ENCODE measurements around the gene SPSB2. TPM values are rescaled to one million over a fixed set of nuclear protein-coding genes. Genes with fewer than 3 reads are reported as not detected.

Gene SPSB2
- total and polyA plus RNA-seq, 12 donors: 2.5 to 24.5 (median 16.0) TPM

- H3K9me3 ChIP-seq (replicated peaks in 1 of 3): no peaks in the 10 kb centered on the region
- peaks cover 0 to 9% of the 10 kb centered on the region in 2 donors for H3K36me3 ChIP-seq (replicated peaks in 1 of 2)
- H3K4me1 ChIP-seq (replicated peaks in 1 of 2): peaks cover 3 to 18% of the 10 kb centered on the region in 2 donors
- no peak overlapping the region for H3K4me3 ChIP-seq
- H3K27ac ChIP-seq: no peak overlapping the region
- DNase-seq: no peak
- 82 to 87% (median 85%) methylated on average over 12 of the region's 12 CpGs for WGBS, 4 donors
- H3K27me3 ChIP-seq: no peaks in the 10 kb centered on the region
- intact Hi-C loops (cut with DNase I): no loop called here
- TF ChIP-seq CTCF (IDR thresholded peaks at IDR 0.05) (no peak), POLR2A (IDR thresholded peaks at IDR 0.05) (no peak)
These were observed 41.6 kb downstream of the SPSB2 start for GRCh38 chr12:6831450-6831995.

- Histone ChIP-seq H3K9me3 (replicated peaks in 1 of 3) (no peaks in the 10 kb centered on the region), H3K4me1 (replicated peaks in 1 of 2) (peaks cover 3 to 18% of the 10 kb centered on the region in 2 donors), H3K36me3 (replicated peaks in 1 of 2) (peaks cover 0 to 9% of the 10 kb centered on the region in 2 donors), H3K27me3 (no peaks in the 10 kb centered on the region), H3K4me3 (no peak overlapping the region), H3K27ac (no peak overlapping the region)
- TF ChIP-seq POLR2A (IDR thresholded peaks at IDR 0.05): no peak
- TF ChIP-seq CTCF (IDR thresholded peaks at IDR 0.05): no peak
- WGBS, 4 donors: 85 to 92% (median 87%) methylated on average over 5 to 6 of the region's 6 CpGs
- DNase-seq: no peak
- intact Hi-C loops (cut with DNase I): no loop called here
These were observed 42.1 kb downstream of the SPSB2 start for GRCh38 chr12:6830999-6831398.

GRCh38 chr12:6830286-6830890 lies 42.7 kb downstream of the SPSB2 start:
- H3K27me3 ChIP-seq: no peaks in the 10 kb centered on the region
- WGBS, 4 donors: 83 to 96% (median 86%) methylated on average over 4 to 11 of the region's 11 CpGs
- TF ChIP-seq POLR2A (IDR thresholded peaks at IDR 0.05) (no peak), CTCF (IDR thresholded peaks at IDR 0.05) (no peak)
- intact Hi-C loops (cut with DNase I): no loop called here
- no peak overlapping the region for H3K27ac ChIP-seq
- H3K9me3 ChIP-seq (replicated peaks in 1 of 3): no peaks in the 10 kb centered on the region
- no peak for DNase-seq
- H3K36me3 ChIP-seq (replicated peaks in 1 of 2): peaks cover 0 to 9% of the 10 kb centered on the region in 2 donors
- no peak overlapping the region for H3K4me3 ChIP-seq
- peaks cover 3 to 18% of the 10 kb centered on the region in 2 donors for H3K4me1 ChIP-seq (replicated peaks in 1 of 2)

- 56 to 69% (median 64%) methylated on average over 12 to 19 of the region's 19 CpGs for WGBS, 4 donors
- H3K27ac ChIP-seq: peak overlapping the region in 3 of 5 donors; percentile 16 to 82 (median 75)
- TF ChIP-seq CTCF (IDR thresholded peaks at IDR 0.05) (no peak), POLR2A (IDR thresholded peaks at IDR 0.05) (no peak)
- H3K9me3 ChIP-seq (replicated peaks in 1 of 3): no peaks in the 10 kb centered on the region
- H3K4me3 ChIP-seq: peak overlapping the region in 2 of 4 donors; percentile 49 to 78
- H3K36me3 ChIP-seq (replicated peaks in 1 of 2): peaks cover 0 to 9% of the 10 kb centered on the region in 2 donors
- H3K4me1 ChIP-seq (replicated peaks in 1 of 2): peaks cover 3 to 18% of the 10 kb centered on the region in 2 donors
- peak in 1 of 7 donors; percentile 70 for DNase-seq
- intact Hi-C loops (cut with DNase I): loop anchor here in 1 of 2 donors (10.0 kb wide), 1 partner anchor 85 kb away; no protein-coding TSS in a partner anchor
- no peaks in the 10 kb centered on the region for H3K27me3 ChIP-seq
These were observed 43.4 kb downstream of the SPSB2 start for GRCh38 chr12:6829536-6830220.

Data from adrenal gland (tissue), 12 donors.